GM13976 (cell line): ENCODE results near the gene SASH1.

Experiments used
- DNase-seq: peaks from one replicate; pipeline ENCODE4 v3.0.0; 2012; ENCODE audit warnings: low spot score
- in situ Hi-C: fragments of 300-500 bp; cut with MboI; formaldehyde crosslinking; loops from one replicate; pipeline ENCODE4 v1.12.0; 2022; ENCODE audit warnings: low sequenced_read_pairs, mixed read lengths, inconsistent platforms; ENCODE audit not compliant: unreplicated experiment
- TF ChIP-seq, protein P1 (sequence below): IDR thresholded peaks from 2 replicates; pipeline ENCODE4 v1.5.1; 2012; ENCODE audit warnings: borderline replicate concordance, mild to moderate bottlenecking; ENCODE audit not compliant: insufficient read depth; ENCODE audit errors: extremely low read depth, missing control alignments, control extremely low read depth

SASH1 gene

DNA sequence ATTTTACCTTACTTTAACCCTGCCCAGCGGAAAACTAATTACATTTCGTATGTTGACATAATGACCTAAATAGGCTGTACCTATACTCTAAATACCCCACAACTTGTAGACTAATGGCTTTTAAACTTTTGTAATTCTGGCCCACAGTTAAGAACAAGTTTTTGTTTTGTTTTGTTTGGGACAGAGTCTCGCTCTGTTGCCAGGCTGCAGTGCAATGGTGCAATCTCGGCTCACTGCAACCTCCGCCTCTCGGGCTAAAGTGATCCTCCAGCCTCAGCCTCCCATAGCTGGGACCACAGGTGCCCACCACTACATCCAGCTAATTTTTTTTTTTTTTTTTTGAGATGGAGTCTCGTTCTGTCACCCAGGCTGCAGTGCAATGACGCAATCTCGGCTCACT is 5.7 kb upstream of the SASH1 start:
- TF ChIP-seq, protein P1, sequence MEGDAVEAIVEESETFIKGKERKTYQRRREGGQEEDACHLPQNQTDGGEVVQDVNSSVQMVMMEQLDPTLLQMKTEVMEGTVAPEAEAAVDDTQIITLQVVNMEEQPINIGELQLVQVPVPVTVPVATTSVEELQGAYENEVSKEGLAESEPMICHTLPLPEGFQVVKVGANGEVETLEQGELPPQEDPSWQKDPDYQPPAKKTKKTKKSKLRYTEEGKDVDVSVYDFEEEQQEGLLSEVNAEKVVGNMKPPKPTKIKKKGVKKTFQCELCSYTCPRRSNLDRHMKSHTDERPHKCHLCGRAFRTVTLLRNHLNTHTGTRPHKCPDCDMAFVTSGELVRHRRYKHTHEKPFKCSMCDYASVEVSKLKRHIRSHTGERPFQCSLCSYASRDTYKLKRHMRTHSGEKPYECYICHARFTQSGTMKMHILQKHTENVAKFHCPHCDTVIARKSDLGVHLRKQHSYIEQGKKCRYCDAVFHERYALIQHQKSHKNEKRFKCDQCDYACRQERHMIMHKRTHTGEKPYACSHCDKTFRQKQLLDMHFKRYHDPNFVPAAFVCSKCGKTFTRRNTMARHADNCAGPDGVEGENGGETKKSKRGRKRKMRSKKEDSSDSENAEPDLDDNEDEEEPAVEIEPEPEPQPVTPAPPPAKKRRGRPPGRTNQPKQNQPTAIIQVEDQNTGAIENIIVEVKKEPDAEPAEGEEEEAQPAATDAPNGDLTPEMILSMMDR, result no peak
- DNase-seq, result no peak
- in situ Hi-C loops, result no loop called here

DNA sequence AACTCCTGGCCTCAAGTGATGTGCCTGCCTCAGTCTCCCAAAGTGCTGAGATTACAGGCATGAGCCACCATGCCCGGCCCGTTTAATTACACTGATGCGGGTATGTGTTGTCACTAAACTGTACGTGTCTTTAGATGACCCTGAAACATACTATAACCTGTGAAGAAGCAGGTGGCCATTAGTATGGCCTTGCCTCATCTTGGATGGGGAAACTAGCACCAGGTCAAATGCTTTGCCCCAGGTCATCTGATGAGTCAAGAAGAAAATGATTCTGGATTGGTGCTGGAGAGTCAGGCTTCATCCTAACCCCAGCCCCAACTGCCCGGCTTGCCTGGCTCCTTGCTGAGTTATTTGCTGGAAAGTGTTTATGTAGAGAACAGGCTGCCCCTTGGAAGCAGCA is 2.9 kb upstream of the SASH1 start:
- in situ Hi-C loops, result no loop called here
- TF ChIP-seq, protein P1, result no peak

DNA sequence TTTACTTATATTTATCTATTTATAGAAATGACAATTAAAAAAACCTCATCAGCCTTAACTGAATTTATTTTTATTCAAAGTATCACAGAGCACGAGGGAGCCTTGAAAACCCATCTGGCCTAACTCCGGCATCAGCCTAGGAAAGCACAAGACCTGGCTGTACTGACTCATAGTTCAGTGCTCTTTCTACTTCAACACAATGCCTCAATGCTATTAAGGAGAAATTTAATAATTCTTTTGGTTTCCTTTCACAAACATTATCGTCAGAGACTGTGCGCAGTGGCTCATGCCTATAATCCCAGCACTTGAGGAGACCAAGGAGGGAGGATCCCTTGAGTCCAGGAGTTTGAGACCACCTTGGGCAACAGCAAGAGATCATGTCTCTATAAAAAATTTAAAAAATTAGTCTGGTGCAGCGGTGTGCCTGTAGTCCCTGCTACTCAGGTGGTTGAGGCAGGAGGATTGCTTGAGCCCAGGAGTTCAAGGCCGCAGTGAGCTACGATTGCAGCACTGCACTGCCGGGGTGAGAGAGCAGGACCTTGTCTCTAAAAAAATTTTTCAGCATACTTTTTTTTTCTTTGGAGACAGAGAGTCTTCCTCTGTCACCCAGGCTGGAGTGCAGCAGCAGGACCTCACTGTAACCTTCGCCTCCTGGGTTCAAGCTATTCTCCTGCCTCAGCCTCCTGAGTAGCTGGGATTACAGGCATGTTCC is 1.9 kb upstream of the SASH1 start:
- TF ChIP-seq, protein P1, result no peak
- in situ Hi-C loops, result no loop called here

More for the DNA sequence above, 2.9 kb upstream of the SASH1 start:
- DNase-seq, result no peak

DNA sequence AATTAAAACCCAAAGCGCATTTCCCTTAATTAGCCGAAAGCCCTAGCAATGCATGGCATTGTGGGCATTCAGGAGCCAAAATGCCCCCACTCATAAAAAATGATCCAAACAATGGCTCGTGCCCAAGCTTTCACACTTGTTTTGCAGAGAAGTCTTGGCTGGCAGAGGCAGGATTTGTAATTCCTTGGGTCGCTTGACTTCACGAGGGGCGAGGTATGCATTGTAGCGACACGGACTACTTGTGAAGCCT is 613 bp upstream of the SASH1 start:
- no peak for DNase-seq
- TF ChIP-seq, protein P1, result no peak
- in situ Hi-C loops, result no loop called here

More for the DNA sequence above, 1.9 kb upstream of the SASH1 start:
- DNase-seq, result no peak

DNA sequence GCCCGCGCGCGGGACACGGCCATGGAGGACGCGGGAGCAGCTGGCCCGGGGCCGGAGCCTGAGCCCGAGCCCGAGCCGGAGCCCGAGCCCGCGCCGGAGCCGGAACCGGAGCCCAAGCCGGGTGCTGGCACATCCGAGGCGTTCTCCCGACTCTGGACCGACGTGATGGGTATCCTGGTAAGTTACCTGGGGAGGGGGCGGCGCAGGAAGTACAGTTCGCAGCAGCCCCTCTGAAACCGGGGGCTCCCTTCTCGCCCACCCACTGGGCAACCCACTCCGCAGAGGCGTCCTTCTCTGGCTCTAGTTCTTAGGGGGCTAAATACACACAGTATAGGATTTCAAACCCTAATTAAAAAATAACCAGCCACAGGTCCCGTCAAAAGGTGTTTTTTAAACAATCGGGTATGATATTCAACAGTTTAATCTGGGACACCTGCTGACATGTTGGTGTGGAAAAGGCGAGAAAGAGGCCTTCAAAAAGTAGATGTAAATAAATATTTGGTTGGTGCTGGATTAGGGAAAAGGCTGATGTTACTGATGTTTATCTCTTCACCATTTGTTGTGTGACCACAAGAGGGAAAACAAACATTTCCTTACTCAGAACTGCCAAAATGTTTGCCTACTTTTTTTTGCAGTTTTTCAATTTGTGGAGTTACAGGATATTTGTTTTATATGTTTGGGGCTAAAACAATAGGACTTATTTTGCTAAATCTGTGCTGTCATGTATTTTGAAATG is 577 bp downstream of the SASH1 start:
- DNase-seq, result no peak
- TF ChIP-seq, protein P1, result no peak
- in situ Hi-C loops, result no loop called here

DNA sequence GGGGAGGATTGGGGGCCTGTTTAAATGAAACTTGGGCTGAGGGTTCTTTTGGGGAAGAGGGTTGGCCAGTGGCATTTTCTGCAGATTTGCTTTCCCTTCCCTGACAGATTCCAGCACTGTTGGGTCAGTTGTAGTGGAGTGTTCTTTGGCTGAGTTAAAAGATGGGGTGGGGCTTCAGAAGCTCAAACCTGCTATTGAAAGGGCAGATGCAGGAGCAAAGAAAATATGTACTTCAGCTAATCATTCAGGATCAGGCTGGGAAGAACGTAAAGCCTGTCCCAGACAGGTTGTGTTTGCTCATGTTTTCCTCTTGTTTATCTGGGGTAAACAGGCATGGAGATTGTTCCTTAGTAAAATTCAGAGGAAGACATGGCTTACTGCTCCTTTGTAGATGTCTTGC is 2.5 kb downstream of the SASH1 start:
- in situ Hi-C loops, result no loop called here
- TF ChIP-seq, protein P1, result no peak
- DNase-seq, result no peak
